Coronary artery (tissue), 2 donors: ENCODE measurements around the gene MBP.
A peak's percentile ranks its signal among the peaks of the same experiment; 100 is the strongest.

ENCODE experiments used
- DNase-seq: peaks from one replicate; pipeline ENCODE4 v3.0.0-alpha.2; 2017; ENCODE audit warnings: low spot score
- H3K27ac ChIP-seq, 2 donors: fragments of 200-600 bp; sonication (generic); one replicate each; pipeline ENCODE4 v1.5.1; 2016 to 2019
- H3K4me3 ChIP-seq: fragments of 200-600 bp; sonication (generic); 2 replicates; pipeline ENCODE4 v1.5.1; 2016; ENCODE audit warnings: mild to moderate bottlenecking, moderate library complexity
- CTCF ChIP-seq: fragments of 200-600 bp; sonication (generic); IDR thresholded peaks from one replicate; pipeline ENCODE4 v1.5.1; 2019; ENCODE audit warnings: antibody characterized with exemption

MBP gene

GRCh38 chr18:77079088-77079487, 53.5 kb downstream of the MBP start:
- H3K27ac ChIP-seq, result no peak overlapping the region
- no peak for DNase-seq
- no peak for TF ChIP-seq CTCF

GRCh38 chr18:77078690-77079070, 53.9 kb downstream of the MBP start:
- Histone ChIP-seq H3K27ac (no peak overlapping the region), H3K4me3 (no peak overlapping the region)
- no peak for DNase-seq
- no peak for TF ChIP-seq CTCF

More at GRCh38 chr18:77079088-77079487, 53.5 kb downstream of the MBP start:
- H3K4me3 ChIP-seq, result no peak overlapping the region

- DNase-seq, result no peak
- no peak for TF ChIP-seq CTCF
- H3K27ac ChIP-seq, result no peak overlapping the region
- no peak overlapping the region for H3K4me3 ChIP-seq
These were observed 54.5 kb downstream of the MBP start for GRCh38 chr18:77077941-77078689.

- TF ChIP-seq CTCF, result no peak
- Histone ChIP-seq H3K4me3 (no peak overlapping the region), H3K27ac (no peak overlapping the region)
- no peak for DNase-seq
These were observed 55.2 kb downstream of the MBP start for GRCh38 chr18:77077401-77077800.

GRCh38 chr18:77076111-77076510, 56.5 kb downstream of the MBP start:
- DNase-seq, result no peak
- no peak overlapping the region for H3K27ac ChIP-seq
- H3K4me3 ChIP-seq, result no peak overlapping the region
- TF ChIP-seq CTCF, result no peak

- no peak for TF ChIP-seq CTCF
- H3K27ac ChIP-seq, result no peak overlapping the region
- no peak for DNase-seq
- no peak overlapping the region for H3K4me3 ChIP-seq
These were observed 58.2 kb downstream of the MBP start for GRCh38 chr18:77074431-77074830.

- no peak for DNase-seq
- H3K27ac ChIP-seq, result peak overlapping the region in 1 of 2 donors; percentile 23
- TF ChIP-seq CTCF, result no peak
- H3K4me3 ChIP-seq, result no peak overlapping the region
These were observed 59.1 kb downstream of the MBP start for GRCh38 chr18:77073336-77074093.
